GM12891 (cell line): ENCODE measurements around the gene GLI1.

Source experiments
- POLR2A ChIP-seq: IDR thresholded peaks from 2 replicates; pipeline ENCODE4 v1.6.1; 2011; ENCODE audit warnings: low read depth, low read length, control low read depth
- POLR2AphosphoS5 ChIP-seq: IDR thresholded peaks from 2 replicates; pipeline ENCODE4 v1.6.1; 2011; ENCODE audit warnings: low read depth, low read length, control low read depth
- TAF1 ChIP-seq: IDR thresholded peaks from 2 replicates; pipeline ENCODE4 v1.6.1; 2011; ENCODE audit warnings: low read depth, low read length, control low read depth

DNA sequence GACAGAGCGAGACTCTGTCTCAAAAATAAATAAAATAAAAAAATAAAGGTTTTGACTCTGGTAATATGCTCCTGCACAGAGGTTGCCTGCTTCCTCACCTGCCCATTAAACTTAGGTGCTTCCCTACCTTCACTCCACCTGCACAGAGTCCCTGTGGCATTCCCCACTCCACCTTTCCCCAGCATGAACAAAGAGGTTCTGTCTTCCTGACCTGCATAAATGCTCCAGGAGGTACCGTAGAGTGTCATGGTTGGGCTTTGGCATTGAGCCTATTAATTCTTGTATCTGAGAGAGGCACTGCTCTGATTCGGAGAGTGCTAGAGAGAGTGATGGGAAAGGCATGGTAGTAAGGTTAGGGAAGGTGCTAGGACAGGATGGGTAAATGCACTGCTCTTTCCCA lies 13.8 kb downstream of the GLI1 start:
- no peak for TF ChIP-seq POLR2AphosphoS5
- no peak for TF ChIP-seq POLR2A
- TF ChIP-seq TAF1: no peak
